Activated CD4-positive, alpha-beta T cell treated with anti-CD3 and anti-CD28 coated beads, Interleukin-2, amount 10 ng/mL, durations not matched to agents 24 days and 14 days (primary cell): ENCODE results near the gene MYH6. TPM values are rescaled to one million over a fixed set of nuclear protein-coding genes. Genes with fewer than 3 reads are reported as not detected.
"Not testable (repeated sequence)": the region's sequence is repeated elsewhere in the genome, so short reads cannot be mapped to it uniquely, and the experiment has no call there.

Experiments used
- DNase-seq: peaks from one replicate; pipeline ENCODE4 v3.0.0; 2022
- H3K27ac Mint-ChIP-seq: one replicate; pipeline ENCODE4 v1.8.0; 2022; ENCODE audit warnings: mild to moderate bottlenecking, mixed read lengths
- H3K27me3 Mint-ChIP-seq: one replicate; pipeline ENCODE4 v1.8.0; 2022; ENCODE audit warnings: mixed read lengths
- H3K36me3 Mint-ChIP-seq: one replicate; pipeline ENCODE4 v1.8.0; 2022; ENCODE audit warnings: low read depth, mild to moderate bottlenecking, mixed read lengths
- H3K4me1 Mint-ChIP-seq: one replicate; pipeline ENCODE4 v1.8.0; 2021; ENCODE audit warnings: mixed read lengths
- H3K4me3 Mint-ChIP-seq: one replicate; pipeline ENCODE4 v1.8.0; 2022; ENCODE audit warnings: mild to moderate bottlenecking, moderate library complexity, mixed read lengths
- H3K9me3 Mint-ChIP-seq: one replicate; pipeline ENCODE4 v1.8.0; 2021; ENCODE audit warnings: mixed read lengths
- intact Hi-C: fragments of 100-400 bp; cut with micrococcal nuclease; formaldehyde crosslinking; loops from one replicate; pipeline ENCODE4 v1.15.1; 2023
- total RNA-seq: library from RNA; stranded (reverse); gene quantifications from 2 replicates; pipeline ENCODE4 v1.2.3, GENCODE V29; 2022

The MYH6 gene
- total RNA-seq, 1 donor from 2014 or later, result 0.23 TPM

GRCh38 chr14:23402296-23403138 is 5.6 kb downstream of the MYH6 start:
- H3K27me3 Mint-ChIP-seq, result peaks cover 2% of the 10 kb centered on the region
- no peaks in the 10 kb centered on the region for H3K4me1 Mint-ChIP-seq
- intact Hi-C loops, result no loop called here
- DNase-seq, result no peak
- H3K4me3 Mint-ChIP-seq, result no peak overlapping the region
- no peak overlapping the region for H3K27ac Mint-ChIP-seq
- no peaks in the 10 kb centered on the region for H3K36me3 Mint-ChIP-seq
- no peaks in the 10 kb centered on the region for H3K9me3 Mint-ChIP-seq

DNA sequence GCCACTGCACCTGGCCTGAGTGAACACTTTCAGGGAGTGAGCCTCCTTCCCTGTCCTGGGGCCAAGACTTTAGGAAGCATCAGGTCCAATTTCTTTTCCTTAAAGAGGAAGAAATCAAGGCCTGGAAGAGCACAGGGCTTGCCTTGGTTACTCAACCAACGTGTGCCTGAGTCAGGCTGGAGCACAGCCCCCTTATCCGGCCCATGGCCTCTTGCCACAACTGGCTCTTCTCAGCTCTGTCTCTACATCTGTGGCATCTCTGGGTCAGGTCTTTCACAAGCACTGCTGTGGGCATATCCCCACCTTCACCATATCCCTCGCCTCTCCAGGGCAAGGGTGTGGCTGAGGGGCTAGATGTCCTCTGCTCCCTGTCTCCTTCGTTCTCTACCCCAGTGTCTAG is 6.8 kb downstream of the MYH6 start:
- Mint-ChIP-seq H3K4me3 (no peak overlapping the region), H3K27me3 (peaks cover 2% of the 10 kb centered on the region), H3K4me1 (no peaks in the 10 kb centered on the region), H3K36me3 (no peaks in the 10 kb centered on the region), H3K27ac (no peak overlapping the region), H3K9me3 (no peaks in the 10 kb centered on the region)
- no peak for DNase-seq
- intact Hi-C loops, result no loop called here

DNA sequence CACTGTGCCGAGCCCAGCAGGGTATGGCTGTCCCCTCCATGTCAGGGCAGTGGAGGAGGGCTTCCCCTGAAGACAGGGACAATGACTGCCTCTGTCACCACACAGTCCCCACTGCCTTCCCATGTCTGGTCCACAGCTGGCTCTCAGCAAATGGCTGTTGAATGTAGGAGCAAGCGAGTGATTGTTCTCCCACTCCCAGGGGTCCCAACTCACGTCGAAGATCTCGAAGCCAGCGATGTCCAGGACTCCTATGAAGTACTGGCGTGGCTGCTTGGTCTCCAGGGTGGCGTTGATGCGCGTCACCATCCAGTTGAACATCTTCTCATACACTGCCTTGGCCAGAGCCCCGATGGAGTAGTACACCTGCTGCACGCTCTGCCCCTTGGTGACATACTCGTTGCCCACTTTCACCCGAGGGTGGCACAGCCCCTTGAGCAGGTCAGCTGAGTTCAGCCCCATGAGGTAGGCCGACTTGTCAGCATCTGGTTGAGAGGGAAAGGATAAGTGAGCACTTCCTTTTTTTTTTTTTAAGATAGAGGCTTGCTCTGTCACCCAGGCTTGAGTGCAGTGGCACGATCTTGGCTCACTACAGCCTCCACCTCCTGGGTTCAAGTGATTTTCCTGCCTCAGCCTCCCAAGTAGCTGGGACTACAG is 7.5 kb downstream of the MYH6 start:
- H3K4me3 Mint-ChIP-seq, intact Hi-C loops, H3K9me3 Mint-ChIP-seq, H3K27me3 Mint-ChIP-seq, DNase-seq, H3K36me3 Mint-ChIP-seq, H3K27ac Mint-ChIP-seq, H3K4me1 Mint-ChIP-seq: not testable (repeated sequence)

- no peak overlapping the region for H3K4me3 Mint-ChIP-seq
- intact Hi-C loops, result no loop called here
- H3K36me3 Mint-ChIP-seq, result no peaks in the 10 kb centered on the region
- no peak overlapping the region for H3K27ac Mint-ChIP-seq
- H3K9me3 Mint-ChIP-seq, result no peaks in the 10 kb centered on the region
- no peaks in the 10 kb centered on the region for H3K4me1 Mint-ChIP-seq
- peaks cover 2% of the 10 kb centered on the region for H3K27me3 Mint-ChIP-seq
- no peak for DNase-seq
These were observed 8.5 kb downstream of the MYH6 start for GRCh38 chr14:23399591-23399990.

GRCh38 chr14:23399136-23399535 is 8.9 kb downstream of the MYH6 start:
- Mint-ChIP-seq H3K27me3 (peaks cover 2% of the 10 kb centered on the region), H3K36me3 (no peaks in the 10 kb centered on the region), H3K4me1 (no peaks in the 10 kb centered on the region), H3K27ac (no peak overlapping the region), H3K9me3 (no peaks in the 10 kb centered on the region), H3K4me3 (no peak overlapping the region)
- intact Hi-C loops, result no loop called here
- DNase-seq, result no peak

DNA sequence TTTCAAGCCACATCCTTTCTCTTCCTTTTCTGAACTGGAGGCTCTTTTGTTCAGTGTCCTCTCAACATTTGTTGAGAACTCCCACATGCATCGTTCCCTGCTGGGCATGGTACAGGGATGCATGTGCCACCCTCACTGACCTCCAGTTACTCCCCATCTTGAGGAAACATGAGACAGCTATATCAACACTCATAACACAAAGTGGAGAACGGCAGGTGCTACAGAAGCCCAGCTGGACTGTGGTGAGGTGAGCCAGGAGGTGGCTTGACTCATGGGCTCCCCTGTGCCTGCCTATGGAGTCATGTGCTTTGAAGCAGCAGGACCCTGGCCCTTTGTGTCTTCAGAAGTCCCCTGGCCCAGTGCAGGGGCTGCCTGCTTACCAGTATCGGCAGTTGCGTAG is 9.7 kb downstream of the MYH6 start:
- Mint-ChIP-seq H3K36me3 (no peaks in the 10 kb centered on the region), H3K9me3 (no peaks in the 10 kb centered on the region), H3K27ac (no peak overlapping the region), H3K27me3 (peaks cover 2% of the 10 kb centered on the region), H3K4me3 (no peak overlapping the region), H3K4me1 (no peaks in the 10 kb centered on the region)
- intact Hi-C loops, result no loop called here
- no peak for DNase-seq

- intact Hi-C loops, result no loop called here
- Mint-ChIP-seq H3K4me1 (no peaks in the 10 kb centered on the region), H3K4me3 (no peak overlapping the region), H3K27me3 (peaks cover 2% of the 10 kb centered on the region), H3K36me3 (no peaks in the 10 kb centered on the region), H3K9me3 (no peaks in the 10 kb centered on the region), H3K27ac (no peak overlapping the region)
- no peak for DNase-seq
These were observed 11.2 kb downstream of the MYH6 start for GRCh38 chr14:23396781-23397407.

GRCh38 chr14:23396126-23396525 is 11.9 kb downstream of the MYH6 start:
- H3K36me3 Mint-ChIP-seq, result no peaks in the 10 kb centered on the region
- no peak overlapping the region for H3K4me3 Mint-ChIP-seq
- peaks cover 2% of the 10 kb centered on the region for H3K27me3 Mint-ChIP-seq
- DNase-seq, result no peak
- intact Hi-C loops, result no loop called here
- H3K27ac Mint-ChIP-seq, result no peak overlapping the region
- no peaks in the 10 kb centered on the region for H3K4me1 Mint-ChIP-seq
- no peaks in the 10 kb centered on the region for H3K9me3 Mint-ChIP-seq

DNA sequence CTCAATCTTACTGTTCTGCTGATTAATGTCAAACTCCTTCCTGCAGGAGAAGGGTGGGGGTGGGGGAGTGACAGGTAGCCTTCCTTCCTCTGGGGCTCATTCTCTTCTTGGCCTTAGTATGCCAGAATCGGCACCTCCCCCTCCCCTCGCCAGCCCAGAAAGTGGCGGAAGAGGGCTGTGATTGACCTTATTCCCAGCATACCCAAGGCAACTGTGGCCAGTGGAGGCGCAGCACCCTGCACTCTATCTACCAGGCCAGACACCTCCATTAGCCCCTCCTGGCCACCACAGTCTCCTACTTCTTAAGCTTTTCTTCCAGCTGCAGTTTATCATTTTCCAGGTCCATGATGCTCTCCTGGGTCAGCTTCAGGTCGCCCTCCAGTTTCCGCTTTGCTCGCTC is 15.5 kb downstream of the MYH6 start:
- H3K27ac Mint-ChIP-seq, result no peak overlapping the region

DNA sequence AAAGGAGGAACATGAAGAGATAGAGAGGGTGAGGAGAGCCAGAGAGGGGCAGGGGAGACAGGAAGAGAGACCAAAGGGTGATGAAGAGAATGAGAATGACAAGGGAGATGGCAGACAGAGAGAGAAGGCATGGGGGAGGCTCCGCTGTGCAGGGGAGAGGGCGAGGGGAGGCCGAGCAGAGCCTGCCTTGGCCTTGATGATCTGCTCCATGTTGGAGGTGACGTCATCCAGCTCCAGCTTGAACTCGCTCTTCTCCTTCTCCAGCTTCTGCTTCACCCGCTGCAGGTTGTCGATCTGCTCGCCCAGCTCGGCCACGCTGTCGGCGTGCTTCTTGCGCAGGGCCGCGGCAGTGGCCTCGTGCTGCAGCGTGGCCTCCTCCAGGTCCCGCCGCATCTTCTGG is 18.2 kb downstream of the MYH6 start:
- DNase-seq, H3K4me3 Mint-ChIP-seq, H3K9me3 Mint-ChIP-seq, H3K36me3 Mint-ChIP-seq, H3K4me1 Mint-ChIP-seq, intact Hi-C loops, H3K27me3 Mint-ChIP-seq, H3K27ac Mint-ChIP-seq: not testable (repeated sequence)

More for the DNA sequence above, 15.5 kb downstream of the MYH6 start:
- Mint-ChIP-seq H3K4me3 (no peak overlapping the region), H3K9me3 (no peaks in the 10 kb centered on the region), H3K36me3 (no peaks in the 10 kb centered on the region), H3K4me1 (no peaks in the 10 kb centered on the region), H3K27me3 (peaks cover 2% of the 10 kb centered on the region)
- DNase-seq, result no peak
- intact Hi-C loops, result no loop called here

DNA sequence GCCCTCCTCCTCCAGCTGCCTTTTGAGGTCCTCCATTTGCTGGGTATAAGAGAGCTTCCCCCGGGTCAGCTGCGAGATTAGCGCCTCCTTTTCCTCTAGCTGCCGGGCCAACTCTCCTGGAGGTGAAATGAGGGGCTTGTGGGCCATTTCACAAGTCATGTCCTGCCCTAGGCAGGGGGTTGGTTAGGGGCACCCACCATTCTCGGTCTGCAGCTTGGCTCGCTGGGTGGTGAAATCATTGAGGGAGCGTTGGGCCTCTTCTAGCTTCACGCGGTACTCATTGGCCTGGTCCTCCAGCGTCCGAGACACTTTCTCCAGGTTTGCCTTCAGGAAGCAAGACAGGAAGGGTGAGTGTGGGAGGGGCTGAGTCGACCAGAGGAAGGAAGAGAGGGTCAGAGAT is 18.7 kb downstream of the MYH6 start:
- Mint-ChIP-seq H3K27me3 (peaks cover 3% of the 10 kb centered on the region), H3K27ac (no peak overlapping the region), H3K36me3 (no peaks in the 10 kb centered on the region), H3K4me3 (no peak overlapping the region), H3K4me1 (no peaks in the 10 kb centered on the region), H3K9me3 (no peaks in the 10 kb centered on the region)
- intact Hi-C loops, result no loop called here
- DNase-seq, result no peak

- DNase-seq, result no peak
- Mint-ChIP-seq H3K27ac (no peak overlapping the region), H3K27me3 (peaks cover 4% of the 10 kb centered on the region), H3K4me1 (no peaks in the 10 kb centered on the region), H3K9me3 (no peaks in the 10 kb centered on the region), H3K36me3 (no peaks in the 10 kb centered on the region), H3K4me3 (no peak overlapping the region)
- intact Hi-C loops, result no loop called here
These were observed 19.1 kb downstream of the MYH6 start for GRCh38 chr14:23388996-23389395.

- H3K36me3 Mint-ChIP-seq, result no peaks in the 10 kb centered on the region
- H3K9me3 Mint-ChIP-seq, result no peaks in the 10 kb centered on the region
- no peak overlapping the region for H3K4me3 Mint-ChIP-seq
- DNase-seq, result no peak
- H3K4me1 Mint-ChIP-seq, result no peaks in the 10 kb centered on the region
- intact Hi-C loops, result no loop called here
- peaks cover 3% of the 10 kb centered on the region for H3K27me3 Mint-ChIP-seq
- no peak overlapping the region for H3K27ac Mint-ChIP-seq
These were observed 19.9 kb downstream of the MYH6 start for GRCh38 chr14:23387916-23388882.
